Nephron progenitor cell (in vitro differentiated cells): ENCODE measurements around the gene HAVCR2.
A peak's percentile ranks its signal among the peaks of the same experiment; 100 is the strongest.
"Not testable (repeated sequence)": the region's sequence is repeated elsewhere in the genome, so short reads cannot be mapped to it uniquely, and the experiment has no call there.

ENCODE experiments used
- DNase-seq: peaks from one replicate; pipeline ENCODE4 v3.0.0; 2021
- H3K27ac Mint-ChIP-seq: 2 replicates; pipeline ENCODE4 v1.8.0; 2021; ENCODE audit warnings: mild to moderate bottlenecking, moderate library complexity, mixed read lengths
- H3K27me3 Mint-ChIP-seq: 2 replicates; pipeline ENCODE4 v1.8.0; 2021; ENCODE audit warnings: mild to moderate bottlenecking, low read depth, mixed read lengths; ENCODE audit not compliant: poor library complexity
- H3K36me3 Mint-ChIP-seq: 2 replicates; pipeline ENCODE4 v1.8.0; 2021; ENCODE audit warnings: low read depth, mixed read lengths
- H3K4me1 Mint-ChIP-seq: 2 replicates; pipeline ENCODE4 v1.8.0; 2021; ENCODE audit warnings: mixed read lengths
- H3K4me3 Mint-ChIP-seq: 2 replicates; pipeline ENCODE4 v1.8.0; 2021; ENCODE audit warnings: mild to moderate bottlenecking, moderate library complexity, mixed read lengths
- H3K9me3 Mint-ChIP-seq: 2 replicates; pipeline ENCODE4 v1.8.0; 2021; ENCODE audit warnings: mild to moderate bottlenecking, moderate library complexity, mixed read lengths
- TF ChIP-seq, protein P1 (sequence below): fragments of 200-600 bp; sonication (generic); IDR thresholded peaks from 2 replicates; pipeline ENCODE4 v1.5.0; 2021; ENCODE audit warnings: antibody characterized with exemption

HAVCR2 gene

DNA sequence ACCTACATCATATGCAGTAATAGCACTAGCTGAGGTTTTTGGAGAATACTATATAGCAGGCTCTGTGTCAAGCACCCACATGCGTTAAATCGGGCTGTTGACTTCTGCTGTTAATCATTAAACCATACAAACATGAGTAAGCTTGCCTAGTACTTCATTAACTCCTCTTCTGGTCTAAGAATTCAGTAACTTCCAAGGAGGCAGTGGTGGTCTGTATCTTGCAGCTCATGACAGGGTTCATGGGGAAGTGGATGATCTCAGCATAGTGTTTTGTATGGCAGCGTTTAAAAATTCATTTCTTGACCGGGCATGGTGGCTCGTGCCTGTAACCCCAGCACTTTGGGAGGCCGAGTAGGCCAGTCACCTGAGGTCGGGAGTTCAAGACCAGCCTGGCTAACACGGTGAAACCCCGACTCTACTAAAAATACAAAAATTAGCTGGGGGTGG is 49.7 kb downstream of the HAVCR2 start, which contains the start of gene HAVCR1:
HAVCR1 (minus strand) TSS at position 24 of the 447 bp plus-strand sequence. CDS start 1,173 bp downstream, outside the sequence.
- no peaks in the 10 kb centered on the region for H3K4me1 Mint-ChIP-seq
- H3K27ac Mint-ChIP-seq: no peak within 1 kb of the TSS
- H3K9me3 Mint-ChIP-seq: no peaks in the 10 kb centered on the region
- H3K4me3 Mint-ChIP-seq: no peak within 1 kb of the TSS
- no peak for DNase-seq
- H3K36me3 Mint-ChIP-seq: no peaks in the 10 kb centered on the region
- TF ChIP-seq, protein P1, sequence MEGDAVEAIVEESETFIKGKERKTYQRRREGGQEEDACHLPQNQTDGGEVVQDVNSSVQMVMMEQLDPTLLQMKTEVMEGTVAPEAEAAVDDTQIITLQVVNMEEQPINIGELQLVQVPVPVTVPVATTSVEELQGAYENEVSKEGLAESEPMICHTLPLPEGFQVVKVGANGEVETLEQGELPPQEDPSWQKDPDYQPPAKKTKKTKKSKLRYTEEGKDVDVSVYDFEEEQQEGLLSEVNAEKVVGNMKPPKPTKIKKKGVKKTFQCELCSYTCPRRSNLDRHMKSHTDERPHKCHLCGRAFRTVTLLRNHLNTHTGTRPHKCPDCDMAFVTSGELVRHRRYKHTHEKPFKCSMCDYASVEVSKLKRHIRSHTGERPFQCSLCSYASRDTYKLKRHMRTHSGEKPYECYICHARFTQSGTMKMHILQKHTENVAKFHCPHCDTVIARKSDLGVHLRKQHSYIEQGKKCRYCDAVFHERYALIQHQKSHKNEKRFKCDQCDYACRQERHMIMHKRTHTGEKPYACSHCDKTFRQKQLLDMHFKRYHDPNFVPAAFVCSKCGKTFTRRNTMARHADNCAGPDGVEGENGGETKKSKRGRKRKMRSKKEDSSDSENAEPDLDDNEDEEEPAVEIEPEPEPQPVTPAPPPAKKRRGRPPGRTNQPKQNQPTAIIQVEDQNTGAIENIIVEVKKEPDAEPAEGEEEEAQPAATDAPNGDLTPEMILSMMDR: no peak
- H3K27me3 Mint-ChIP-seq: no peaks in the 10 kb centered on the region

DNA sequence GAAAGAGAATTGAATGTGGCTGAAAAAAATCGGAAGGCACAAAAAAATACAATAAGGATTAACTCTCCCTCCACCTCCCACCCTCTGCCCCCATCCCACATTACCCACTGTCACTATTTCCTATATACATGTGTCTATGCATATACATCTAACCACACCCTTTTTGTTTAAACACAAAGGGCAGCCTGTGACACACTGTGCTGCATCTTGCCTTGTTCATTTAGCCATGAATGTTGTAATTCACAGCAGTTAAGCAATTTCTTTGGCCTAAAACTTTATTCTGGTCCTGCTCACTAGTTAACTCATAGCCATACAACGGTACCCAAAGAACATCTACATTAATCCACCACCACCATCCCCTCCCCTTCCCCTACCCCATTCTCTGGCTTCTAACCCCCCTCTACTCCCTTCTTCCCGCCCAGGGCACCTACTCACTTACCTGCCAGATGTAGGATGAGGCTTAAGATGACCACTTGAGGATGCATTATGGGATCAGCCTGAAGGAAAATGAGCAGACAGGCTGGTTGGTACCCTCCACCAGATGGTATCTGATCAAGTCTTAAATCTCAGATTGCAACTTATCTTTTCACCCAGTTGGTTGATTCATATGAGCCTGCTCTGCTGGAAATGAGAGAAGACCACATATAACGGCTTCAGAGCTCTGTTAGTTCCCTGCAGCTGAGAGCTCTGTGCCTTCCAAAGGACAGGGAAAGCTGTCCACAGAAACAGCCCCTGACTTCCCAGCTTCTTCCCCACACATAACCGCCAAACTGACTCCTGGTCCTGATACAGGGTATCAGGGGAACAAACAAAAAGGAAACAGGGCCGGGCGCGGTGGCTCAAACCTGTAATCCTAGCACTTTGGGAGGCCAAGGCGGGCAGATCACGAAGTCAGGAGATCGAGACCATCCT is 51.1 kb downstream of the HAVCR2 start:
- no peak overlapping the region for H3K27ac Mint-ChIP-seq
- H3K27me3 Mint-ChIP-seq: no peaks in the 10 kb centered on the region
- no peaks in the 10 kb centered on the region for H3K4me1 Mint-ChIP-seq
- H3K36me3 Mint-ChIP-seq: no peaks in the 10 kb centered on the region
- H3K9me3 Mint-ChIP-seq: no peaks in the 10 kb centered on the region
- H3K4me3 Mint-ChIP-seq: no peak overlapping the region
- no peak for DNase-seq
- TF ChIP-seq, protein P1: no peak

DNA sequence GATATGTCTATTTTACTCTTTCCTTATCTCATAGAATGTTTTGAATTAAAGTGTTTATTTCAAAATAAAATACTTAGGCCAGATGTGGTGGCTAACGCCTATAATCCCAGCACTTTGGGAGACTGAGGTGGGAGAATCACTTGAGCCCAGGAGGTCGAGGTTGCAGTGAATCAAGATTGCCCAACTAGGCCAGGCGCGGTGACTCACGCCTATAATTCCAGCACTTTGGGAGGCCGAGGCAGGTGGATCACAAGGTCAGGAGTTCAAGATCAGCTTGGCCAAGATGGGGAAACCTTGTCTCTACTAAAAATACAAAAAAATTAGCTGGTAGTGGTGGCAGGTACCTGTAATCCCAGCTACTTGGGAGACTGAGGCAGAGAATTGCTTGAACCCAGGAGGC is 52.0 kb downstream of the HAVCR2 start:
- not testable (repeated sequence) for H3K4me1 Mint-ChIP-seq

DNA sequence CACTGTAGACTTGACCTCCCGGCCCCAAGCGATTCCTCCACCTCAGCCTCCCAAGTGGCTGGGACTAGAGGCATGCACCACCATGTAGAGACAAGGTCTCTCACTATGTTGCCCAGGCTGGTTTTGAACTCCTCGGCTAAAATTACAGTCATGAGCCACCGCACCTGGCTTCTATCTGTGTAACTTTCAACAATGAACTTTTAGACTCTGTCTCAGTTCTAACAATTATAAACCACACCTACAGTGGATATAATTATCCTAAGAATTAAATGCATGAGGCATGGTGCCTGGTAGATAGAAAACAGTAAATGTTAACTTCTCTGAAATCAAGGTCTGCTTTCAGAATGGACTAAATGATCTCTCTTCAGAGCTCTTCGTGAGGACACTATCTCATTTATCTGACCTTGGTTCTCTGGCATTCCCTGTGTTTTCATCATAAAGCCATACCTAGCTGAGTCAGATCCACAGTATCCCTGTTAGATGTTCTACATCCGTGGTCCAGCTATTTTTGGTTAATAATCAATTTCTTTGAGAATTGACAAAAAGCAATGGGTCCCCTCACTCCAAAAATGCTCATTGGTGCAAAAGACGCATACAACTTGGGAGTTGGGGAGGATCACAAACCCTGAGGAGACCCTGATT is 57.1 kb downstream of the HAVCR2 start:
- Mint-ChIP-seq H3K27ac (no peak overlapping the region), H3K9me3 (no peaks in the 10 kb centered on the region), H3K36me3 (no peaks in the 10 kb centered on the region), H3K4me1 (peaks cover 19% of the 10 kb centered on the region), H3K4me3 (no peak overlapping the region), H3K27me3 (peaks cover 4% of the 10 kb centered on the region)
- no peak for DNase-seq
- TF ChIP-seq, protein P1: no peak

More for the DNA sequence above, 52.0 kb downstream of the HAVCR2 start:
- DNase-seq, H3K27ac Mint-ChIP-seq, H3K4me3 Mint-ChIP-seq, H3K27me3 Mint-ChIP-seq, H3K9me3 Mint-ChIP-seq, H3K36me3 Mint-ChIP-seq: not testable (repeated sequence)

DNA sequence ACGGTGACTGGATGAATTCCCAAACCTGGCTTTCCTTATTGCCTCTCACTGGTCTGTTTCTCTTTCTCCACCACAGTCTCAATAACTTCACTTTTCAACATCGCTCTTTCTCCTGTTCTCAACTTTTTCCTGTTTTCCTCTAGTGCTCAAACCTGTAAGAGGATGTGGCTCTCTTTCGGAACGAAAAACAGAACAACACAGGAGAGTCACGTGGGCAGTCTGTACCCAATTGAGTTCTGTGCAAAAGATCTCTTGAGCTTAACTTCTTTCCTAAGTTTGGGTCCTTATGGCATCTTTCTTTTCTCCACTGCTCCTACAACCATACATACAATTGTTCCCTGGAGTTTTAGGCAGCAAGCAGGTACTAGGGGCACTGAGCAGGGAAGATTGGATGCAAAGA is 58.8 kb downstream of the HAVCR2 start:
- H3K9me3 Mint-ChIP-seq: no peaks in the 10 kb centered on the region
- H3K27me3 Mint-ChIP-seq: peaks cover 4% of the 10 kb centered on the region
- TF ChIP-seq, protein P1: no peak
- DNase-seq: no peak
- no peak overlapping the region for H3K4me3 Mint-ChIP-seq
- no peaks in the 10 kb centered on the region for H3K36me3 Mint-ChIP-seq
- H3K4me1 Mint-ChIP-seq: peaks cover 19% of the 10 kb centered on the region
- H3K27ac Mint-ChIP-seq: peak overlapping the region; percentile 17

DNA sequence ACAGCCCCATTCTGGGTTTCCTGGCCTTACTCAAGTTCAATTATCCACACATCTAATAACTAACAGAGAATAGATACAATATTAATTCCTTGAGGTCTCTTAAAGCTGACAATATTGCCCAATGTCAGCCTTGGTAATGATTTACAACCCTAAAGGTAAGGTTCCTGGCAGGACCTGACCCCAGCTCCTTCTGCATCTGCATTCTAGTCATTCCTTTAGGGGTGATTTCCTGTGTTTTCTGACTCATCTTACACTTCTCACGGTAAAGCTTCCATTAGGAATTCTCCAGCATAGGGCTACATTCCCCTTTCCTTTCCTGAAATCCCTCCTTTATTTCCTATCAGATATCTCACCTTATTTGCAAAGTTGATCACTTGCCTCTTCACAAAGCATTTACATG is 59.2 kb downstream of the HAVCR2 start:
- TF ChIP-seq, protein P1: no peak
- H3K9me3 Mint-ChIP-seq: no peaks in the 10 kb centered on the region
- H3K36me3 Mint-ChIP-seq: no peaks in the 10 kb centered on the region
- H3K27ac Mint-ChIP-seq: peak overlapping the region; percentile 17
- peaks cover 4% of the 10 kb centered on the region for H3K27me3 Mint-ChIP-seq
- no peak overlapping the region for H3K4me3 Mint-ChIP-seq
- no peak for DNase-seq
- peaks cover 19% of the 10 kb centered on the region for H3K4me1 Mint-ChIP-seq
